Endothelial cell of umbilical vein (primary cell): ENCODE measurements around the gene KCTD7. TPM values are rescaled to one million over a fixed set of nuclear protein-coding genes. Genes with fewer than 3 reads are reported as not detected.
"Not testable (repeated sequence)": the region's sequence is repeated elsewhere in the genome, so short reads cannot be mapped to it uniquely, and the experiment has no call there.

ENCODE experiments used
- BruUV-seq: library from RNA; stranded (reverse); fragments of 400-500 nt; replicated peaks from 2 replicates; lab custom pipeline; 2021; lab: Mats Ljungman, UMichigan
- CTCF ChIA-PET: fragments of 300-600, 350-600 bp; sonication (Branson Sonifier 250); formaldehyde crosslinking; loops from one replicate; lab custom pipeline; 2021; ENCODE audit warnings: antibody characterized with exemption, inconsistent platforms; lab: Charles Lee
- POLR2A ChIA-PET: fragments of 300-600, 350-600 bp; sonication (Branson Sonifier 250); formaldehyde crosslinking; loops from one replicate; lab custom pipeline; 2021; ENCODE audit warnings: antibody characterized with exemption, inconsistent platforms; lab: Charles Lee
- DNase-seq: peaks from one replicate; pipeline ENCODE4 v3.0.0-alpha.2; 2011; ENCODE audit warnings: low read depth, low spot score
- FAIRE-seq: peaks from 2 replicates; lab custom pipeline; 2011; peaks lifted over from hg19 to GRCh38; lab: Jason Lieb, UNC
- H2AFZ ChIP-seq: 2 replicates; pipeline ENCODE4 v1.6.0; 2012; ENCODE audit warnings: low read depth, low read length, control low read depth, inconsistent platforms
- H3K27ac ChIP-seq: 2 replicates; pipeline ENCODE4 v1.5.1; 2011; ENCODE audit warnings: low read depth, mild to moderate bottlenecking, control low read depth, low read length, moderate library complexity; ENCODE audit not compliant: insufficient read depth
- H3K27me3 ChIP-seq, 2 experiments: 2 replicates each; pipeline versions ENCODE4 v1.6.0 to v1.6.1; 2011; ENCODE audit warnings: low read length in 2 of 2, mixed read lengths in 1 of 2; ENCODE audit not compliant: control insufficient read depth in 2 of 2, insufficient read depth in 2 of 2
- H3K36me3 ChIP-seq, 2 experiments: 2 replicates in 1 of 2; 3 replicates in 1 of 2; pipeline ENCODE4 v1.5.1; 2011; ENCODE audit warnings: low read length in 2 of 2, mild to moderate bottlenecking in 1 of 2, moderate library complexity in 1 of 2; ENCODE audit not compliant: control insufficient read depth in 2 of 2, insufficient read depth in 2 of 2; ENCODE audit errors: extremely low read depth in 1 of 2
- H3K4me1 ChIP-seq: 3 replicates; pipeline ENCODE4 v1.5.1; 2011; ENCODE audit warnings: mild to moderate bottlenecking, low read length; ENCODE audit not compliant: control insufficient read depth, insufficient read depth; ENCODE audit errors: extremely low read depth
- H3K4me2 ChIP-seq: 2 replicates; pipeline ENCODE4 v1.6.1; 2011; ENCODE audit warnings: low read length, control low read depth, mixed read lengths; ENCODE audit not compliant: insufficient read depth
- H3K4me3 ChIP-seq, 3 experiments: fragments of 200-600 bp in 1 of 3; sonication (generic), shearing (Covaris generic) in 1 of 3; replicated peaks in 1 of 3; 2 replicates each; pipeline ENCODE4 v1.5.1; 2011 to 2016; ENCODE audit warnings: control low read depth in 3 of 3, low read length in 3 of 3, mild to moderate bottlenecking in 2 of 3, inconsistent platforms in 1 of 3, low read depth in 1 of 3, moderate library complexity in 1 of 3; ENCODE audit not compliant: insufficient read depth in 1 of 3
- H3K79me2 ChIP-seq: 2 replicates; pipeline ENCODE4 v1.6.0; 2012; ENCODE audit warnings: low read length, inconsistent platforms; ENCODE audit not compliant: control insufficient read depth, insufficient read depth
- H3K9ac ChIP-seq: replicated peaks from 2 replicates; pipeline ENCODE3; 2011; ENCODE audit warnings: low read length, control low read depth; ENCODE audit not compliant: insufficient read depth; ENCODE audit errors: extremely low read depth
- H3K9me1 ChIP-seq: replicated peaks from 3 replicates; pipeline ENCODE4 v1.6.0; 2011; ENCODE audit warnings: mild to moderate bottlenecking, low read length; ENCODE audit not compliant: control insufficient read depth, insufficient read depth; ENCODE audit errors: extremely low read depth
- H3K9me3 ChIP-seq: replicated peaks from 2 replicates; pipeline ENCODE4 v1.5.1; 2012; ENCODE audit warnings: low read length, inconsistent platforms; ENCODE audit not compliant: control insufficient read depth, insufficient read depth
- H4K20me1 ChIP-seq: replicated peaks from 2 replicates; pipeline ENCODE3; 2011; ENCODE audit warnings: mild to moderate bottlenecking, low read length; ENCODE audit not compliant: control insufficient read depth, insufficient read depth; ENCODE audit errors: extremely low read depth
- CTCF ChIP-seq, 2 donors: IDR thresholded peaks; 1 replicate in 1 of 2; 2 replicates in 1 of 2; pipeline ENCODE4 v1.5.1; 2011; ENCODE audit warnings: low read length in 2 of 2, mild to moderate bottlenecking in 2 of 2, moderate library complexity in 2 of 2, control low read depth in 1 of 2, inconsistent platforms in 1 of 2, low read depth in 1 of 2; ENCODE audit not compliant: insufficient read depth in 1 of 2; ENCODE audit errors: extremely low read depth in 1 of 2
- EZH2 ChIP-seq: IDR thresholded peaks from 2 replicates; pipeline ENCODE4 v1.6.1; 2012; ENCODE audit warnings: borderline replicate concordance, low read depth, mild to moderate bottlenecking, moderate library complexity, low read length, inconsistent platforms; ENCODE audit not compliant: severe bottlenecking
- FOS ChIP-seq: IDR thresholded peaks from 2 replicates; pipeline ENCODE4 v1.6.1; 2011; ENCODE audit warnings: mild to moderate bottlenecking, low read length, moderate library complexity, borderline replicate concordance; ENCODE audit not compliant: insufficient read depth
- GATA2 ChIP-seq: IDR thresholded peaks from 2 replicates; pipeline ENCODE4 v1.7.0; 2011; ENCODE audit warnings: low read depth, mild to moderate bottlenecking, moderate library complexity, mixed read lengths, low read length; ENCODE audit not compliant: insufficient read length, insufficient read depth
- JUN ChIP-seq: IDR thresholded peaks from 2 replicates; pipeline ENCODE4 v1.6.1; 2011; ENCODE audit warnings: borderline replicate concordance, low read depth; ENCODE audit not compliant: insufficient read length, insufficient read depth
- MAX ChIP-seq: IDR thresholded peaks from 2 replicates; pipeline ENCODE4 v1.6.1; 2011; ENCODE audit not compliant: insufficient read depth, insufficient read length
- MYC ChIP-seq: IDR thresholded peaks from one replicate; pipeline ENCODE4 v1.6.1; 2011; ENCODE audit warnings: mild to moderate bottlenecking, low read depth, low read length
- POLR2A ChIP-seq: IDR thresholded peaks from 2 replicates; pipeline ENCODE4 v1.6.1; 2012; ENCODE audit warnings: low read depth, mild to moderate bottlenecking, control low read depth, low read length
- POLR2AphosphoS5 ChIP-seq: IDR thresholded peaks from 2 replicates; pipeline ENCODE4 v1.6.1; 2012; ENCODE audit warnings: low read depth, mild to moderate bottlenecking, control low read depth, low read length, moderate library complexity; ENCODE audit not compliant: insufficient read depth
- dilution Hi-C: fragments of 300-500 bp; cut with MboI; formaldehyde crosslinking; loops from one replicate; pipeline ENCODE4 v1.15.0; 2019; ENCODE audit warnings: low sequenced_read_pairs; ENCODE audit not compliant: extremely low pct_ligation_motif_present
- intact Hi-C: fragments of 100-400 bp; cut with micrococcal nuclease; formaldehyde crosslinking; loops from one replicate; pipeline ENCODE4 v1.10.0; 2022
- polyA plus RNA-seq, 4 experiments: library from polyadenylated mRNA; depleted of rRNA in 3 of 4; stranded (reverse) in 3 of 4; unstranded in 1 of 4; fragments of >200 nt; gene quantifications; 2 replicates each; pipeline versions ENCODE4 v1.2.1 to v1.2.3, GENCODE V29; 2011 to 2012; ENCODE audit warnings: missing spikeins in 1 of 4
- total RNA-seq: library from RNA; stranded (reverse); gene quantifications from 2 replicates; pipeline ENCODE4 v1.2.3, GENCODE V29; 2021

Gene KCTD7
- total and polyA plus RNA-seq, 2 donors (not counting 3 experiments of a cell fraction or from before 2014, with no cell fraction given): 8.7 to 14.1 TPM

- no peak overlapping the region for H3K4me2 ChIP-seq
- BruUV-seq: no TSS peak
Measured at GRCh38 chr7:66683770-66684123, 55.1 kb downstream of the KCTD7 start.

GRCh38 chr7:66685663-66686062, 57.0 kb downstream of the KCTD7 start:
- H3K27ac ChIP-seq, dilution Hi-C loops, H3K9me1 ChIP-seq, H3K4me3 ChIP-seq, BruUV-seq, H3K27me3 ChIP-seq, DNase-seq, H3K9me3 ChIP-seq, H2AFZ ChIP-seq, H3K79me2 ChIP-seq, H3K4me2 ChIP-seq, H3K36me3 ChIP-seq, H3K4me1 ChIP-seq, intact Hi-C loops, FAIRE-seq, H4K20me1 ChIP-seq, H3K9ac ChIP-seq, CTCF ChIA-PET, POLR2A ChIA-PET: not testable (repeated sequence)

More at GRCh38 chr7:66683770-66684123, 55.1 kb downstream of the KCTD7 start:
- Histone ChIP-seq H3K9me3 (no peaks in the 10 kb centered on the region), H3K9ac (no peak overlapping the region), H2AFZ (no peak overlapping the region), H3K9me1 (no peaks in the 10 kb centered on the region), H3K79me2 (peaks cover 10% of the 10 kb centered on the region), H3K4me3 (no peak overlapping the region), H3K4me1 (peaks cover 4% of the 10 kb centered on the region), H3K36me3 (no peaks in the 10 kb centered on the region), H4K20me1 (no peaks in the 10 kb centered on the region), H3K27ac (no peak overlapping the region), H3K27me3 (no peaks in the 10 kb centered on the region)
- intact Hi-C loops: loop anchor here (2.0 kb wide), 1 partner anchor 29 kb away; no protein-coding TSS in a partner anchor
- POLR2A ChIA-PET: no interaction called here
- no peak for TF ChIP-seq MYC
- no peak for TF ChIP-seq POLR2A
- TF ChIP-seq EZH2: no peak
- TF ChIP-seq POLR2AphosphoS5: no peak
- TF ChIP-seq CTCF (IDR thresholded peaks at IDR 0.05; ENCODE audit: extremely low read depth in 1 of 2, insufficient read depth in 1 of 2, low read depth in 1 of 2, low read length in 2 of 2): no peak
- TF ChIP-seq JUN: no peak
- no peak for TF ChIP-seq MAX
- TF ChIP-seq FOS: no peak
- TF ChIP-seq GATA2: no peak
- dilution Hi-C loops: no loop called here
- CTCF ChIA-PET: no interaction called here
- no peak for DNase-seq
- FAIRE-seq: no peak
